Measurements from ENCODE around the gene ABHD12B.

- TF ChIP-seq GATA2 (IDR thresholded peaks at IDR 0.05; ENCODE audit: low read depth, low read length), result no peak
- no peak for TF ChIP-seq GATA3 (IDR thresholded peaks at IDR 0.05; ENCODE audit: low read depth, low read length)
Observed at GRCh38 chr14:50936882-50937281, 65.0 kb downstream of the ABHD12B start.
